HL-60 (cell line): Measurements from ENCODE around the gene PTPRU.

Source experiments
- DNase-seq, 2 experiments: peaks; one replicate each; pipeline ENCODE4 v3.0.0-alpha.2; 2010 to 2020; ENCODE audit warnings: low read depth in 1 of 2, low spot score in 1 of 2
- H3K27ac ChIP-seq: fragments of 250-450 bp; sonication (Bioruptor Pico); replicated peaks from 2 replicates; pipeline ENCODE4 v1.5.1; 2020; ENCODE audit warnings: mild to moderate bottlenecking, moderate library complexity
- H3K27me3 ChIP-seq: fragments of 250-450 bp; sonication (Bioruptor Pico); 2 replicates; pipeline ENCODE4 v1.5.1; 2021; ENCODE audit warnings: mild to moderate bottlenecking, moderate library complexity; ENCODE audit not compliant: insufficient read depth, poor library complexity, severe bottlenecking
- H3K4me3 ChIP-seq: replicated peaks from 2 replicates; pipeline ENCODE4 v1.5.1; 2011; ENCODE audit warnings: mild to moderate bottlenecking, control low read depth, low read length; ENCODE audit not compliant: insufficient read depth
- CTCF ChIP-seq: IDR thresholded peaks from one replicate; pipeline ENCODE4 v1.5.1; 2011; ENCODE audit warnings: low read length, control low read depth, inconsistent platforms; ENCODE audit not compliant: insufficient read depth
- GABPA ChIP-seq: IDR thresholded peaks from 2 replicates; pipeline ENCODE4 v1.6.1; 2012; ENCODE audit warnings: low read depth
- POLR2AphosphoS5 ChIP-seq: IDR thresholded peaks from 2 replicates; pipeline ENCODE4 v1.6.1; 2012; ENCODE audit warnings: low read depth
- REST ChIP-seq: IDR thresholded peaks from 2 replicates; pipeline ENCODE4 v1.6.1; 2012; ENCODE audit warnings: low read depth; ENCODE audit not compliant: insufficient replicate concordance
- SPI1 ChIP-seq: IDR thresholded peaks from 2 replicates; pipeline ENCODE4 v1.6.1; 2012; ENCODE audit warnings: low read depth, mild to moderate bottlenecking, borderline replicate concordance

Gene PTPRU

GRCh38 chr1:29357452-29357851 is 121.1 kb downstream of the PTPRU start:
- DNase-seq: no peak

GRCh38 chr1:29358183-29358582 is 121.9 kb downstream of the PTPRU start:
- no peak overlapping the region for H3K27ac ChIP-seq
- no peak for DNase-seq

More at GRCh38 chr1:29357452-29357851, 121.1 kb downstream of the PTPRU start:
- no peaks in the 10 kb centered on the region for H3K27me3 ChIP-seq
- H3K4me3 ChIP-seq: no peak overlapping the region
- TF ChIP-seq CTCF (no peak), SPI1 (no peak), REST (no peak), POLR2AphosphoS5 (no peak), GABPA (no peak)
- no peak overlapping the region for H3K27ac ChIP-seq

GRCh38 chr1:29360768-29361167 is 124.4 kb downstream of the PTPRU start:
- no peak overlapping the region for H3K27ac ChIP-seq
- H3K4me3 ChIP-seq: no peak overlapping the region
- H3K27me3 ChIP-seq: no peaks in the 10 kb centered on the region
- no peak for TF ChIP-seq SPI1
- no peak for TF ChIP-seq CTCF
- no peak for TF ChIP-seq GABPA
- no peak for TF ChIP-seq REST
- TF ChIP-seq POLR2AphosphoS5: no peak
- no peak for DNase-seq

More at GRCh38 chr1:29358183-29358582, 121.9 kb downstream of the PTPRU start:
- Histone ChIP-seq H3K4me3 (no peak overlapping the region), H3K27me3 (no peaks in the 10 kb centered on the region)
- TF ChIP-seq REST: no peak
- TF ChIP-seq GABPA: no peak

GRCh38 chr1:29361686-29362085 is 125.4 kb downstream of the PTPRU start:
- DNase-seq: no peak
- no peak overlapping the region for H3K27ac ChIP-seq
- no peak overlapping the region for H3K4me3 ChIP-seq
- no peaks in the 10 kb centered on the region for H3K27me3 ChIP-seq
- TF ChIP-seq CTCF: no peak
- no peak for TF ChIP-seq REST
- no peak for TF ChIP-seq SPI1
- TF ChIP-seq POLR2AphosphoS5: no peak
- no peak for TF ChIP-seq GABPA
